Measurements from ENCODE around the gene WDR91.
"Not testable (repeated sequence)": the region's sequence is repeated elsewhere in the genome, so short reads cannot be mapped to it uniquely, and the experiment has no call there.

Gene WDR91

GRCh38 chr7:135236727-135237126, 25.4 kb upstream of the WDR91 start:
- Histone ChIP-seq H3K9me2 (ENCODE audit: low read depth, low read length) (no peaks in the 10 kb centered on the region), H2AFZ (ENCODE audit: low read length) (no peak overlapping the region), H3K79me2 (ENCODE audit: insufficient read depth, low read length) (no peaks in the 10 kb centered on the region), H3K36me3 (ENCODE audit: insufficient read depth, low read length) (no peaks in the 10 kb centered on the region), H3K4me2 (ENCODE audit: low read length) (no peak overlapping the region), H3K9ac (ENCODE audit: low read length) (no peak overlapping the region), H3K4me3 (ENCODE audit: low read depth, low read length, poor library complexity, severe bottlenecking) (no peak overlapping the region), H3K9me3 (ENCODE audit: low read length) (no peaks in the 10 kb centered on the region), H3F3A (ENCODE audit: insufficient read depth, low read length) (no peaks in the 10 kb centered on the region), H4K20me1 (ENCODE audit: insufficient read depth, low read length) (no peaks in the 10 kb centered on the region), H3K27me3 (ENCODE audit: insufficient read depth, low read length) (no peaks in the 10 kb centered on the region), H3K4me1 (ENCODE audit: insufficient read depth, low read length, severe bottlenecking) (peaks cover 5% of the 10 kb centered on the region), H3K27ac (ENCODE audit: low read depth, low read length, poor library complexity, severe bottlenecking) (no peak overlapping the region)
- TF ChIP-seq EZH2 (IDR thresholded peaks at IDR 0.05; ENCODE audit: borderline replicate concordance, low read length) (no peak), CTCF (IDR thresholded peaks at IDR 0.05; ENCODE audit: low read length) (no peak)

- TF ChIP-seq EZH2 (IDR thresholded peaks at IDR 0.05; ENCODE audit: borderline replicate concordance, low read length) = no peak
- H3K9me2 ChIP-seq (ENCODE audit: low read depth, low read length) = no peaks in the 10 kb centered on the region
These were observed 24.5 kb upstream of the WDR91 start for GRCh38 chr7:135235841-135236240.

GRCh38 chr7:135234727-135235126, 23.4 kb upstream of the WDR91 start:
- H3K27me3 ChIP-seq (ENCODE audit: insufficient read depth, low read length) = no peaks in the 10 kb centered on the region
- no peak overlapping the region for H3K4me2 ChIP-seq (ENCODE audit: low read length)
- H3F3A ChIP-seq (ENCODE audit: insufficient read depth, low read length) = no peaks in the 10 kb centered on the region
- no peak overlapping the region for H2AFZ ChIP-seq (ENCODE audit: low read length)
- H3K9ac ChIP-seq (ENCODE audit: low read length) = no peak overlapping the region
- H3K27ac ChIP-seq (ENCODE audit: low read depth, low read length, poor library complexity, severe bottlenecking) = no peak overlapping the region
- H3K4me3 ChIP-seq (ENCODE audit: low read depth, low read length, poor library complexity, severe bottlenecking) = no peak overlapping the region
- no peaks in the 10 kb centered on the region for H4K20me1 ChIP-seq (ENCODE audit: insufficient read depth, low read length)
- no peaks in the 10 kb centered on the region for H3K9me3 ChIP-seq (ENCODE audit: low read length)
- no peak for TF ChIP-seq CTCF (IDR thresholded peaks at IDR 0.05; ENCODE audit: low read length)
- no peak for TF ChIP-seq EZH2 (IDR thresholded peaks at IDR 0.05; ENCODE audit: borderline replicate concordance, low read length)
- H3K79me2 ChIP-seq (ENCODE audit: insufficient read depth, low read length) = no peaks in the 10 kb centered on the region
- no peaks in the 10 kb centered on the region for H3K36me3 ChIP-seq (ENCODE audit: insufficient read depth, low read length)
- peaks cover 5% of the 10 kb centered on the region for H3K4me1 ChIP-seq (ENCODE audit: insufficient read depth, low read length, severe bottlenecking)
- no peaks in the 10 kb centered on the region for H3K9me2 ChIP-seq (ENCODE audit: low read depth, low read length)

More at GRCh38 chr7:135235841-135236240, 24.5 kb upstream of the WDR91 start:
- no peaks in the 10 kb centered on the region for H3K27me3 ChIP-seq (ENCODE audit: insufficient read depth, low read length)
- no peaks in the 10 kb centered on the region for H3K9me3 ChIP-seq (ENCODE audit: low read length)
- no peaks in the 10 kb centered on the region for H3K79me2 ChIP-seq (ENCODE audit: insufficient read depth, low read length)
- no peaks in the 10 kb centered on the region for H3K36me3 ChIP-seq (ENCODE audit: insufficient read depth, low read length)
- H3K9ac ChIP-seq (ENCODE audit: low read length) = no peak overlapping the region
- H4K20me1 ChIP-seq (ENCODE audit: insufficient read depth, low read length) = no peaks in the 10 kb centered on the region
- no peak overlapping the region for H3K4me3 ChIP-seq (ENCODE audit: low read depth, low read length, poor library complexity, severe bottlenecking)
- H3K4me2 ChIP-seq (ENCODE audit: low read length) = no peak overlapping the region
- no peaks in the 10 kb centered on the region for H3F3A ChIP-seq (ENCODE audit: insufficient read depth, low read length)
- H3K4me1 ChIP-seq (ENCODE audit: insufficient read depth, low read length, severe bottlenecking) = peaks cover 5% of the 10 kb centered on the region
- no peak overlapping the region for H2AFZ ChIP-seq (ENCODE audit: low read length)
- no peak overlapping the region for H3K27ac ChIP-seq (ENCODE audit: low read depth, low read length, poor library complexity, severe bottlenecking)

- not testable (repeated sequence) for H4K20me1 ChIP-seq (ENCODE audit: insufficient read depth, low read length); H3K79me2 ChIP-seq (ENCODE audit: insufficient read depth, low read length); H2AFZ ChIP-seq (ENCODE audit: low read length); H3K36me3 ChIP-seq (ENCODE audit: insufficient read depth, low read length); H3K9ac ChIP-seq (ENCODE audit: low read length); H3K4me2 ChIP-seq (ENCODE audit: low read length); H3K27me3 ChIP-seq (ENCODE audit: insufficient read depth, low read length); H3K27ac ChIP-seq (ENCODE audit: low read depth, low read length, poor library complexity, severe bottlenecking); H3K9me3 ChIP-seq (ENCODE audit: low read length); H3F3A ChIP-seq (ENCODE audit: insufficient read depth, low read length); H3K9me2 ChIP-seq (ENCODE audit: low read depth, low read length); H3K4me1 ChIP-seq (ENCODE audit: insufficient read depth, low read length, severe bottlenecking); H3K4me3 ChIP-seq (ENCODE audit: low read depth, low read length, poor library complexity, severe bottlenecking)
These were observed 22.8 kb upstream of the WDR91 start for GRCh38 chr7:135234095-135234494.

Data from OCI-LY1 (cell line).